Esophagus muscularis mucosa (tissue), 4 donors: ENCODE results near the gene VSIG8. TPM values are rescaled to one million over a fixed set of nuclear protein-coding genes. Genes with fewer than 3 reads are reported as not detected.

Experiments used
- DNase-seq: peaks from one replicate; pipeline ENCODE4 v3.0.0-alpha.2; 2017; ENCODE audit errors: extremely low spot score
- H3K27ac ChIP-seq, 4 donors: fragments of 200-600 bp; sonication (generic); replicated peaks in 1 of 4; 1 replicate in 3 of 4; 2 replicates in 1 of 4; pipeline ENCODE4 v1.5.1; 2016 to 2019; ENCODE audit warnings: mild to moderate bottlenecking in 1 of 4
- H3K27me3 ChIP-seq, 4 donors: fragments of 200-600 bp; sonication (generic); one replicate each; pipeline versions ENCODE4 v1.5.1 to v1.6.0; 2016 to 2019
- H3K36me3 ChIP-seq, 4 donors: fragments of 200-600 bp; sonication (generic); one replicate each; pipeline ENCODE4 v1.5.1; 2016 to 2019
- H3K4me1 ChIP-seq, 4 donors: fragments of 200-600 bp; sonication (generic); one replicate each; pipeline ENCODE4 v1.5.1; 2016 to 2019
- H3K4me3 ChIP-seq, 4 donors: fragments of 200-600 bp; sonication (generic); 1 replicate in 2 of 4; 2 replicates in 2 of 4; pipeline ENCODE4 v1.5.1; 2016 to 2019; ENCODE audit warnings: mild to moderate bottlenecking in 4 of 4, moderate library complexity in 1 of 4
- H3K9me3 ChIP-seq, 4 donors: fragments of 200-600 bp; sonication (generic); 1 replicate in 3 of 4; 2 replicates in 1 of 4; pipeline ENCODE4 v1.5.1; 2016 to 2019
- EP300 ChIP-seq: sonication (generic); formaldehyde crosslinking; IDR thresholded peaks from one replicate; pipeline ENCODE4 v1.6.1; 2017; ENCODE audit warnings: antibody characterized with exemption
- POLR2A ChIP-seq: fragments of 450-650 bp; IDR thresholded peaks from one replicate; pipeline ENCODE4 v1.6.1; 2017; ENCODE audit warnings: antibody characterized with exemption, moderate library complexity, mild to moderate bottlenecking, low read depth
- POLR2AphosphoS5 ChIP-seq, 2 donors: sonication (generic); formaldehyde crosslinking; IDR thresholded peaks; one replicate each; pipeline ENCODE4 v1.6.1; 2017; ENCODE audit warnings: antibody characterized with exemption in 2 of 2
- WGBS: methylation state at CpG from one replicate; pipeline ENCODE4 v1.1.5; 2018; 5-methylcytosine and 5-hydroxymethylcytosine counted together
- intact Hi-C: fragments of 100-400 bp; cut with DNase I; formaldehyde crosslinking; loops from one replicate; pipeline ENCODE4 v1.15.1; 2023
- total RNA-seq, 4 donors: library from RNA; depleted of rRNA; stranded (reverse); fragments of >200 nt; gene quantifications; one replicate each; pipeline versions ENCODE4 v1.1.0 to v1.2.1, GENCODE V29; 2016
- TF ChIP-seq, protein P1 (sequence below), 3 experiments: fragments of 200-600 bp in 2 of 3; fragments of 450-650 bp in 1 of 3; sonication (generic) in 2 of 3; IDR thresholded peaks; one replicate each; pipeline ENCODE4 v1.5.1; 2017 to 2019; ENCODE audit warnings: antibody characterized with exemption in 3 of 3, mild to moderate bottlenecking in 2 of 3, moderate library complexity in 1 of 3

The VSIG8 gene
- total RNA-seq, 4 donors from 2014 or later, result not detected

DNA sequence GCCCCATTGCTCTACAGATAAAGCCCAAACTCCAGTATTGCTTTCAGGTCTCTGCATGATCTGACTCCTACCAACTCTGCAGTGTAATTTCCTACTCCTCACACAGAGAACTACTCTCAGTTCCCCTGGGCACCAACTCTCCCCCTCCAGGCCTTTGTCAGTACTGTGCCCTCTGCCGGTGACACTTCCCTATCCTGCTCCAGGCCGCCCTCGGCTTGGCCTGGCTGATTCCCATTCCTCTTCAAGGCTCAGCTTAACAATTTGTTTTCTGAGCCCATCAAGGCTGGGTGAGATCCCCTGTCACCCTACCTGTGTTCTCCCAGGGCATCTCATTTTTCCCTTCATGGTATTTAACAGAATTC lies 33.2 kb downstream of the VSIG8 start:
- intact Hi-C loops, result no loop called here
- H3K36me3 ChIP-seq, result peaks cover 0 to 10% (median 0%) of the 10 kb centered on the region in 4 donors
- 45% methylated on average over 3 of the region's 3 CpGs for WGBS
- H3K9me3 ChIP-seq, result no peaks in the 10 kb centered on the region
- H3K27ac ChIP-seq, result no peak overlapping the region
- TF ChIP-seq POLR2AphosphoS5 (IDR thresholded peaks at IDR 0.05) (no peak), EP300 (no peak)
- TF ChIP-seq, protein P1, sequence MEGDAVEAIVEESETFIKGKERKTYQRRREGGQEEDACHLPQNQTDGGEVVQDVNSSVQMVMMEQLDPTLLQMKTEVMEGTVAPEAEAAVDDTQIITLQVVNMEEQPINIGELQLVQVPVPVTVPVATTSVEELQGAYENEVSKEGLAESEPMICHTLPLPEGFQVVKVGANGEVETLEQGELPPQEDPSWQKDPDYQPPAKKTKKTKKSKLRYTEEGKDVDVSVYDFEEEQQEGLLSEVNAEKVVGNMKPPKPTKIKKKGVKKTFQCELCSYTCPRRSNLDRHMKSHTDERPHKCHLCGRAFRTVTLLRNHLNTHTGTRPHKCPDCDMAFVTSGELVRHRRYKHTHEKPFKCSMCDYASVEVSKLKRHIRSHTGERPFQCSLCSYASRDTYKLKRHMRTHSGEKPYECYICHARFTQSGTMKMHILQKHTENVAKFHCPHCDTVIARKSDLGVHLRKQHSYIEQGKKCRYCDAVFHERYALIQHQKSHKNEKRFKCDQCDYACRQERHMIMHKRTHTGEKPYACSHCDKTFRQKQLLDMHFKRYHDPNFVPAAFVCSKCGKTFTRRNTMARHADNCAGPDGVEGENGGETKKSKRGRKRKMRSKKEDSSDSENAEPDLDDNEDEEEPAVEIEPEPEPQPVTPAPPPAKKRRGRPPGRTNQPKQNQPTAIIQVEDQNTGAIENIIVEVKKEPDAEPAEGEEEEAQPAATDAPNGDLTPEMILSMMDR (IDR thresholded peaks at IDR 0.05), result peak; percentile 16 to 48 (median 24)
- peaks cover 0 to 8% (median 0%) of the 10 kb centered on the region in 4 donors for H3K27me3 ChIP-seq
- DNase-seq, result no peak
- H3K4me1 ChIP-seq, result peaks cover 0 to 11% (median 0%) of the 10 kb centered on the region in 4 donors
- H3K4me3 ChIP-seq, result no peak overlapping the region

DNA sequence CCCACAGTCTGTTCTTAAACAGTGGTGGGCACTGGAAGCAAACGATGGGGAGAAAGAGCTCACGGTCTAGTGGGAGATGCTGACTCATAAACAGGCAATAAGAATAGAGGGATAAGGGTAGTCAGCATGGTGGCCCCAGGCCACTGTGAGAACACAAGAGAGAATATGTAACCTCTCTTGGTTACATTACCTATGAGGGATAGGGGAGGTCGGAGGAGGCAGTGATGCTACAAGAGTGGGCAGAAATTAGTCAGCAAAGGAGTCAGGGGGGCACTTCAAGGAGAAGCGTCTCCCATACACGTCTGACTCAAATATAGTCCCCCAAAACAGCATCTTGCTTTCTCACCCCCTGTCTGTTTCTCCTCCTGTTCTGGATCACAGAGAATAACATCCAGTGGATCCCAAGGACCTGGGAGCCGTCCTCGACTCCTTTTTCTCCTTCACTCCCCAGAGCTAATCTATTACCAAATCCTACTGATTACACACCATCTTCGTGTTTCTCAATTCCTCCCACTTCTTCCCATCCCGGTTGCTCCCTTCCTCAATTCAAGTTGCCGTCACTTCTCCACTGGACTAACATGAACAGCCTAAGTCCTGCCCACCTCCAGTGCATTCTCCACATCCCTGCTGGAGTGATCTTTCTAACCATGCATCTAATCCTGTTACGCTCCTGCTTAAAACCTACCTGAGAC lies 33.7 kb downstream of the VSIG8 start:
- no peak for TF ChIP-seq POLR2AphosphoS5 (IDR thresholded peaks at IDR 0.05)
- TF ChIP-seq EP300, result no peak
- TF ChIP-seq POLR2A, result no peak
- TF ChIP-seq, protein P1 (IDR thresholded peaks at IDR 0.05), result no peak
- Histone ChIP-seq H3K4me3 (no peak overlapping the region), H3K27me3 (peaks cover 0 to 13% (median 0%) of the 10 kb centered on the region in 4 donors), H3K27ac (no peak overlapping the region), H3K9me3 (no peaks in the 10 kb centered on the region), H3K36me3 (peaks cover 0 to 5% (median 0%) of the 10 kb centered on the region in 4 donors), H3K4me1 (peaks cover 0 to 11% (median 0%) of the 10 kb centered on the region in 4 donors)
- intact Hi-C loops, result no loop called here
- 86% methylated on average over 11 of the region's 11 CpGs for WGBS
- no peak for DNase-seq

DNA sequence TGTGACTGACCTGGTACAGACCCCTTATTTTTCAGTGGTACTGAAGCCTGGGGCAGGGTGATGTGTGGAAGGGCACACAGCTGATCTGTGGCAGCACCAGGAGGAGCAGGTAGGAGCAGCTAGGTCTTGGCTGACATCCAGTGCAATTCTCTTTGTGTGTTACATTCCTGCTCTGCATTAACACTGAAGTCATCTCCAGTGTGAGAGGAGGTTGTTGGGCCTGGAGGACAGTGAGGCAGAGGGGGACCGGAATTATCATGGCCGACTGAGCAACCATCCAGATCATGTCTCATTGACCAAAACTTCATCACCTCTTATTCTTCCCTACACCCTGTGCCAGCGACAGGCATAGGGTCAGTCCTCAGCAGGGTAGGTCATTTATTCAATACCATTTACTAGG lies 34.3 kb downstream of the VSIG8 start:
- intact Hi-C loops, result no loop called here
- no peak for DNase-seq
- no peak overlapping the region for H3K4me3 ChIP-seq
- H3K27me3 ChIP-seq, result peaks cover 0 to 18% (median 0%) of the 10 kb centered on the region in 4 donors
- 66% methylated on average over 3 of the region's 3 CpGs for WGBS
- no peak for TF ChIP-seq POLR2A
- TF ChIP-seq POLR2AphosphoS5 (IDR thresholded peaks at IDR 0.05), result no peak
- no peak for TF ChIP-seq EP300
- TF ChIP-seq, protein P1 (IDR thresholded peaks at IDR 0.05), result no peak
- H3K9me3 ChIP-seq, result no peaks in the 10 kb centered on the region
- peaks cover 0 to 5% (median 0%) of the 10 kb centered on the region in 4 donors for H3K36me3 ChIP-seq
- H3K27ac ChIP-seq, result no peak overlapping the region
- H3K4me1 ChIP-seq, result peaks cover 0 to 11% (median 0%) of the 10 kb centered on the region in 4 donors

DNA sequence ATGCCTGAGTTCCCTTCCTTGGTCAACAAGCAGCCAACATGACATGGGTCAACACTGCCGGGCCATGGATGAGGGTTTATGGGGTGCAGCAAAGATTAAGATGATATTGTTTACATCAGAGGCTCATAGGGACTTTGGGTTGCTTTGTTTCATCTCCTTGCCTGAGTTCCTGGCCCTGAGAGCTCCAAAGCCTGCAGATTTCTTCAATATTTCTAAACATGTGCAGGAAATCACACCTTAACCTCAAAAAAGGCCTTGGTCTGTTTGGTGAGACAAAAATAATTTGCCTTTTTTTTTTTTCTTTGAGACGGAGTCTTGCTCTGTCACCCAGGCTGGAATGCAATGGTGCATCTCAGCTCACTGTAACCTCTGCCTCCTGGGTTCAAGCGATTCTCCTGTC lies 34.9 kb downstream of the VSIG8 start:
- Histone ChIP-seq H3K36me3 (no peaks in the 10 kb centered on the region), H3K27me3 (peaks cover 0 to 24% (median 0%) of the 10 kb centered on the region in 4 donors), H3K27ac (no peak overlapping the region), H3K4me1 (peaks cover 0 to 11% (median 0%) of the 10 kb centered on the region in 4 donors), H3K9me3 (no peaks in the 10 kb centered on the region), H3K4me3 (peak overlapping the region in 1 of 4 donors; percentile 1)
- intact Hi-C loops, result no loop called here
- DNase-seq, result no peak
- 91% methylated on average over 3 of the region's 3 CpGs for WGBS
- TF ChIP-seq EP300, result no peak
- TF ChIP-seq, protein P1 (IDR thresholded peaks at IDR 0.05), result no peak
- no peak for TF ChIP-seq POLR2A
- no peak for TF ChIP-seq POLR2AphosphoS5 (IDR thresholded peaks at IDR 0.05)
